Ovary (tissue), 3 donors: Measurements from ENCODE around the gene PRELID2.

Source experiments
- CTCF ChIP-seq, 3 donors: fragments of 450-650 bp in 2 of 3; fragments of 200-600 bp in 1 of 3; IDR thresholded peaks; one replicate each; pipeline versions ENCODE4 v1.5.1 to v1.8.0; 2016 to 2022; ENCODE audit warnings: antibody characterized with exemption in 3 of 3, mild to moderate bottlenecking in 1 of 3
- EP300 ChIP-seq: sonication (generic); formaldehyde crosslinking; IDR thresholded peaks from one replicate; pipeline ENCODE4 v1.6.1; 2017; ENCODE audit warnings: antibody characterized with exemption
- POLR2A ChIP-seq: fragments of 450-650 bp; IDR thresholded peaks from one replicate; pipeline ENCODE4 v1.6.1; 2017; ENCODE audit warnings: antibody characterized with exemption, mild to moderate bottlenecking, moderate library complexity
- donor health status: DM: no; HTN: no; CAD: no.

GRCh38 chr5:145775893-145776444 is 59.2 kb downstream of the PRELID2 start:
- TF ChIP-seq POLR2A = no peak
- no peak for TF ChIP-seq CTCF (IDR thresholded peaks at IDR 0.05)
- no peak for TF ChIP-seq EP300
